ENCODE results near the gene EXOC3L1. TPM values are rescaled to one million over a fixed set of nuclear protein-coding genes. Genes with fewer than 3 reads are reported as not detected.

Gene EXOC3L1
- polyA plus RNA-seq, 2 of the 4 experiments (the other 2 are of a cell fraction), result 0.06 TPM; not detected in 1

GRCh38 chr16:67173808-67174705, 15.9 kb downstream of the EXOC3L1 start (continued):
- TF ChIP-seq ZFP36 (IDR thresholded peaks at IDR 0.05; ENCODE audit: borderline replicate concordance, partially characterized antibody), result no peak
- no peak for TF ChIP-seq RCOR1 (IDR thresholded peaks at IDR 0.05; ENCODE audit: low read depth, low read length)
- TF ChIP-seq MAZ (IDR thresholded peaks at IDR 0.05; ENCODE audit: borderline replicate concordance, low read depth, low read length), result no peak
- TF ChIP-seq MAX (IDR thresholded peaks at IDR 0.05), result peak; percentile 96
- no peak; the same call in 1 of the 2 replicates for TF ChIP-seq TFCP2L1 (CRISPR knock-in tag; IDR thresholded peaks at IDR 0.05)
- TF ChIP-seq HOXA7 (CRISPR knock-in tag; IDR thresholded peaks at IDR 0.05), result no peak
- no peak for TF ChIP-seq CHD2 (IDR thresholded peaks at IDR 0.05; ENCODE audit: low read length, partially characterized antibody)
- TF ChIP-seq SREBF2 (IDR thresholded peaks at IDR 0.05), result no peak
- TF ChIP-seq REST (IDR thresholded peaks at IDR 0.05), result no peak
- TF ChIP-seq JUN (IDR thresholded peaks at IDR 0.05), result peak; percentile 61 to 63; a peak in 3 of 5 replicates
- no peak for TF ChIP-seq CEBPB (IDR thresholded peaks at IDR 0.05)
- no peak for TF ChIP-seq CHD4 (IDR thresholded peaks at IDR 0.05; ENCODE audit: borderline replicate concordance)
- no peak for TF ChIP-seq NPAS2 (CRISPR knock-in tag; IDR thresholded peaks at IDR 0.05; ENCODE audit: borderline replicate concordance)
- peak; percentile 62 for TF ChIP-seq POLR2A (IDR thresholded peaks at IDR 0.05; ENCODE audit: low read length)
- peak; percentile 75 for TF ChIP-seq USF2 (IDR thresholded peaks at IDR 0.05)
- TF ChIP-seq BHLHE40 (IDR thresholded peaks at IDR 0.05; ENCODE audit: low read depth, low read length), result no peak
- TF ChIP-seq EHMT2 (IDR thresholded peaks at IDR 0.05; ENCODE audit: low read depth), result no peak
- TF ChIP-seq RNF2 (IDR thresholded peaks at IDR 0.05; ENCODE audit: borderline replicate concordance, low read depth), result no peak
- TF ChIP-seq CBX8 (IDR thresholded peaks at IDR 0.05), result no peak
- TF ChIP-seq EHF (CRISPR knock-in tag; IDR thresholded peaks at IDR 0.05), result no peak
- no peak for TF ChIP-seq HES2 (IDR thresholded peaks at IDR 0.05)
- TF ChIP-seq HDAC2 (IDR thresholded peaks at IDR 0.05), result no peak
- TF ChIP-seq FOSL2 (IDR thresholded peaks at IDR 0.05), result no peak
- TF ChIP-seq FOSL2 (CRISPR knock-in tag; IDR thresholded peaks at IDR 0.05), result no peak
- no peak for TF ChIP-seq NFE2L2 (conservative IDR thresholded peaks at IDR 0.05; ENCODE audit: low read length)
- no peak for TF ChIP-seq HOXB13 (CRISPR knock-in tag; IDR thresholded peaks at IDR 0.05; ENCODE audit: low read depth)
- TF ChIP-seq HMGXB4 (CRISPR knock-in tag; IDR thresholded peaks at IDR 0.05; ENCODE audit: borderline replicate concordance), result no peak
- TF ChIP-seq ZC3H11A (IDR thresholded peaks at IDR 0.05), result no peak
- no peak for TF ChIP-seq ZSCAN20 (CRISPR knock-in tag; IDR thresholded peaks at IDR 0.05)
- TF ChIP-seq POLR2AphosphoS2 (conservative IDR thresholded peaks at IDR 0.05; ENCODE audit: low read length), result no peak
- TF ChIP-seq E2F6 (IDR thresholded peaks at IDR 0.05; ENCODE audit: borderline replicate concordance, low read depth), result peak; percentile 84
- TF ChIP-seq HEYL (CRISPR knock-in tag; IDR thresholded peaks at IDR 0.05), result no peak
- no peak for TF ChIP-seq FOSB (CRISPR knock-in tag; IDR thresholded peaks at IDR 0.05)
- no peak for TF ChIP-seq NR3C1 (IDR thresholded peaks at IDR 0.05)
- TF ChIP-seq RARB (CRISPR knock-in tag; IDR thresholded peaks at IDR 0.05), result no peak
- no peak for TF ChIP-seq PHF8 (IDR thresholded peaks at IDR 0.05; ENCODE audit: borderline replicate concordance, low read depth)

All from A549 (cell line).